Amniotic stem cell (primary cell): Measurements from ENCODE around the gene SLCO3A1.
A peak's percentile ranks its signal among the peaks of the same experiment; 100 is the strongest.

Source experiments
- DNase-seq: peaks from one replicate; lab custom pipeline; 2025; lab: John Stamatoyannopoulos, UW

The SLCO3A1 gene

GRCh38 chr15:92128788-92129187, 275.3 kb downstream of the SLCO3A1 start:
- DNase-seq = no peak

- no peak for DNase-seq
Measured at GRCh38 chr15:92130244-92130643, 276.7 kb downstream of the SLCO3A1 start.

DNA sequence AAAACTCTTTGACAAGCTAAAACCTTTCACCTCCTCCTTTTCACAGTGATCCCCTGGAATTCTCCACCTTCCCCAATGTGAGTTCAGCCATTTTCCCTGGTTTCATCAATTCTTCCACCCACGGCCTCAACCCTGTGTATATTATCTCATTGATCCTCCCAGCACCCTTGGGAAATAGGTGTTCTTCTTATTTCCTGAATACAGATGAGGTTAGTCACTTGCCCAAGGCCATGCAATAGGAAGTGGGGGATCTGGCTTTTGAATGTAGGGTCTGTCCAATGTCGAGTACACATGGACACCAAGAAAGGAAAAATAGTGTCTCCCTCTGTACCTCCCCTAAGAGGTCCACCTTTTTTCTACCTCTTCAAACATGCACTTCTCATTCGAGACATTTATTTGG, 277.4 kb downstream of the SLCO3A1 start:
- DNase-seq = no peak

- no peak for DNase-seq
Measured at GRCh38 chr15:92132982-92133755, 279.7 kb downstream of the SLCO3A1 start.

- DNase-seq = no peak
Measured at GRCh38 chr15:92140796-92141195, 287.3 kb downstream of the SLCO3A1 start.

DNA sequence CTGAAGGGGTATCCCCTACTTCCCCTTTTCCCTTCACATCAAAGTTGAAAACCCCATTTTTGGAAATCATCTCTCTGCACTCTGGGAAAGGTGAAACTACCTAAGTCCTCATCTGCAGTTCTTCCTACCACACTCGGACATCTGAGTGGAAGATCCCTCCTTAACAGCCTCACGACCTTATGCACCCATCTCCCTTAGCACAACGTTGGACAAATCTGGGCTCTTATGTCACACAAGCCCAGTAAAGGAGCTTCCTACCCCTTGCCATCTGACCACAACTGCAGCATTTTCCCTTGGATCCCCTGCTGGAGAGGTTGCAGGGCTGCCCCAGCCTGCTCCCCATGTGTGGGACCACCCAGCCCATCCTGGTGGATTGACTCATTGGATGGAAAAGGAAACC, 288.1 kb downstream of the SLCO3A1 start:
- DNase-seq = no peak

DNA sequence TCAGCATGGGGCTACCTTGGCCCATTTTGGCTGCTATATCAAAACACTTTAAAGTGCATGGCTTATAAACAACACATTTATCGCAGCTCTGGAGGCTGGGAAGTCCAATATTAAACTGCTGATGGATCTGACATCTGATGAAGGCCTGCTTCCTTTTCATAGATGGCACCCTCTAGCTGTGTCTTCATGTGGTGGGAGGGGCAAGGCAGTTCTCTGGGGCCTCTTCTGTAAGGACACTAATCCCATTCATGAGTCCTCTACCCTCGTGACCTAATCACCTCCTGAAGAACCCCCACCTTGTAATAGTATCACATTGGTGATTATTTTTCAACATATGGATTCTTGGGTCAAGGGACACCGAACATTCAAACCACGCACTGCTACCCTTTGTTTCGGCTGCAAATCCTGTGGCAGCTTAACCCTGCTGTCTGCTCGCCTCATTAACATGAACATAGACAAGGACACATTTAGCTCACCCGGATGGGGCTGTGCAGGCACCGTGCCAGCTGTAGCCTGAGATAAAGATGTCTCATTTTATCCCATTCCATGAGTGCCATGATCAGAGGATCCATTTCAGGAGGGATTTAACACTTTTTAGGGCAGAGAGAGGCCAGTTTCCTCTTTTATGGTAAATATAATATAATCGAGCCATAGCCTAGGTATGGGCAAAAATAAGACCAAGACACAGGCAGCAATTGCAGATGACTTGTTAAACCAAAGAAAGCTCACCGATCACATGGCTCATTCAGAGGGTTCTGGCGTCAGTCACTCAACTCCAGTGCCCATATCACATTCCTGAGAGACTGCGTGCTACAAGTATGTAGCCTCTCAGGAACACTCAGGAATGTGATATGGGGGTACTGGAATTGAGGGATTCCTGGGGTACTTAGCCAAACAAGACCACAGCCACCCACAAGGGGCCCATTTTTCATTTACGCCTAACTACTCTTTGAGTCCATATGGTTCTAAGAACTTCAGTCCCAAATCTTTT, 289.0 kb downstream of the SLCO3A1 start:
- DNase-seq = no peak

GRCh38 chr15:92143765-92144164, 290.3 kb downstream of the SLCO3A1 start:
- no peak for DNase-seq

DNA sequence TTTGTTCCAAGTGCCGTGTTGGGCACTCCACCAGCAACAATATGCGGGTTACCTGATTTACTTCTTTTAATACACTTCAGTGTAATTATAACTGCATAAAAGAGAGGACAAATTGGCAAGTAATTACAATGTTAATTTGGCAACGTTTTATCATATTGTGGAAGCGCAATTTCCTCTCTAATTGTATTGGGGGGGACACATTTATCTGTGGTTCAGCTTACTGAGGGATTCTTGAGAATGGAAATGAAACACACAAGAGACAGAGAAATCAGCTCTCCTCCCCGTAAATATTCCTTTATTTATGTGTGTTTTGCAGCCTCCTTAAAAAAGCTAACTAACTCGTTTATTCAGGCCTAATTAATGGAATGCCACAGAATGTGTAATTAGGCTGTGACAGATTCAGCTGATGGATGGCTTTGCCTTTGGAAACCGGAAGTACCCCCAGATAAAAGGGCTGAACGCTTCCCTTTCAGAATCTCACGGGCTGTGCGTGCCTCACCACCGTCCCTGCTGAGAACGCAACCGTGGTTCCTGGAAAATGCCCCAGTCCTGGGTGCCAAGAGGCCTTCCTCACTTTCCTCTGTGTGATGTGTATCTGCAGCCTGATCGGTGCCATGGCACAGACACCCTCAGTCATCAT, 293.1 kb downstream of the SLCO3A1 start:
- DNase-seq = no peak

GRCh38 chr15:92149029-92149428, 295.5 kb downstream of the SLCO3A1 start:
- peak; percentile 10 for DNase-seq

DNA sequence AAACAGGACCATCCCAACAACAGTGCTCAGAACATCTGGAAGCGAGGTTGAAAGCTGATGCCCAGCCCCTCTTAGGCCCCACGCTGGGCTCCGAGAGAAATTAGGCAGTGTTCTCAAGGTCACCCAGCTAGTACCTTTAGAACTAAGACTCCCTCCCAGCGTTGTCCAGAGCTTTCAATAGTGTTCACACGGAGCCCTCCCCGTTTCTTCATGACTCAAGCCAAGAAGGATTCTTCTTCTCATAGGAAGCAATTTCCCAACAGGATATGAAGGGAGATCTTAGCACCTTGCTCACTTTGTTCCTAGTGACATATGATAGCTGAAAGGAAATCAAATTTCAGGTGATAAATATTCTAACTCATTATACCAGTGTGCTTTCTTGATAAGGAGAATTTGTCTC, 296.0 kb downstream of the SLCO3A1 start:
- DNase-seq = no peak

GRCh38 chr15:92151168-92151567, 297.7 kb downstream of the SLCO3A1 start:
- no peak for DNase-seq

- no peak for DNase-seq
Measured at GRCh38 chr15:92151741-92152140, 298.2 kb downstream of the SLCO3A1 start.

- DNase-seq = no peak
Measured at GRCh38 chr15:92152983-92153382, 299.5 kb downstream of the SLCO3A1 start.

DNA sequence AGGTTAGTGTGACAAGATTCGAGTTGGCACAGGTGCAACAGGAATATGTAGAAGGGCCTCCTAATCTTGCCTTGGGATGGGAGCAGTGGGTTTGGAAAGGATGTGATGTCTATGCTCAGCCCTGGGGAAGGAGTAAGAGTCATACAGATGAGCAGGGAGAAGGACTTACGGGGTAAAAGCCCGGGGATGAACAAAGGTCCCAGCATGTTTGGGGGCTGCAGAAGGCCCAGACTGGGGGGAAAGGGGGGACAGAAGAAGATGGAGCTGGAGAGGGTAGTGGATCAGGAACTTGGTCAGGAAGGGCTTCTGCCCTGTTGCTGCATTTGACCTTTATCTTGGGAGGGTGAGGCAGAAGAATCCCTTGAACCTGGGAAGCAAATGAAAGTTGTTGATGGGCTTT, 300.1 kb downstream of the SLCO3A1 start:
- DNase-seq = no peak

DNA sequence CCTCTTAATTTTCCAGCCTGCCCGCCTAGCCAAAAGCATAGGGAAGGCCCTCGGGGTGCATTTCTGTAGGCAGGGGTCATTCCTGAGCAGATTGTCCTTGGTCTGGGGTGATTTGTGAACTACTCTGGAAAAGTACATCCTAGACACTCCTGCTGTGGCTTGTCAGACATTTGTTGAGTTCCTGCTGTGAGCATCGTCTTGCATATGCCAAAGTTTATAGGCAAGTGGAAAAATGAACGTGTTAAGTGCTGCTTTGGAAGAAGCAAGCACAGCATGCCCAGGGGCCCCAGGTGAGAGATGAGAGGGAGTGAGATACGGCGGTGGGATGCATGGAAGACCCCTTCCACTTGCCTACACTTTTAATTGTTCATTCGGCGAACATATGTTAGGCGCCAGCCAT, 302.4 kb downstream of the SLCO3A1 start:
- DNase-seq = no peak

GRCh38 chr15:92157666-92158298, 304.3 kb downstream of the SLCO3A1 start:
- DNase-seq = no peak

DNA sequence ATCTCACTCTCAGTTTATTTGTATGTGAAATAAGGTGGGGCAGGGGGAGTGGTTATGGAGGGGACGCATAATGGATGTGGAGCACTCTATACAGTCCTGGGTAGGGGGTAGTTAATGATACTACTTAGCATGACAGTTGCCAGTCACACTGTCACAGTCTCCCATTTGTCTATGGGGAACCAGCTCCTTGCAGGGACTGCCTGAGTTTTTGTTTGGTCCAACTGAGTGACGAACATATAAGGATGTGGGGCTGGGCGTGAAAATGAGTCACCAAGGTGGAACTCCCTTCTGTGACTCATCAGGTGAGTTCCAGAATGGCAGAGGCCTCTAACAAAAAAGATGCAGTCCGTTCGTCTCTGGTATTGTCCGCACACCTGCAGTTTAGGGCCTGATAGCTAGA, 304.9 kb downstream of the SLCO3A1 start:
- no peak for DNase-seq

DNA sequence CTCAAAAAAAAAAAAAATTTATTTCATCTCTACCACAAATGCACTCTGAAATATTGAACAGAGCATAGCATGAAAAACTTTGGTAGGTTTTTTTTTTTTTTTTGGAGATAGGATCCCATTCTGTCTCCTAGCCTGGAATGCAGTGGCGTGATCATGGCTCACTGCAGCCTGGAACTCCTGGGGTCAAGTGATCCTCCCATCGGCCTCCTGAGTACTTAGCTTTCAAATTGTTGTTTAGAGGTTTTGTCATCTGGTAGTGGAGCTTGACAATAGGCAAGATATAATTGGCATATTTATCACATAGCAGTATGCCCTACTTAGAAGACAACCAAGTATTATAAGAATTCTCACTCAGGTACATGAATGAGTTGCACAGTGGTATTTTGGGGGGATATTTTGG, 306.0 kb downstream of the SLCO3A1 start:
- no peak for DNase-seq

GRCh38 chr15:92159906-92160841, 306.7 kb downstream of the SLCO3A1 start:
- DNase-seq = no peak
